SU-DHL-6 (cell line): ENCODE measurements around the gene ABCG8.

Experiments used
- H2AFZ ChIP-seq: fragments of 200-600 bp; sonication (generic); 2 replicates; pipeline ENCODE4 v1.6.1; 2014; ENCODE audit warnings: low read depth, mild to moderate bottlenecking, moderate library complexity, mixed read lengths, antibody characterized with exemption, low read length; ENCODE audit not compliant: severe bottlenecking
- H3F3A ChIP-seq: fragments of 200-600 bp; shearing (Covaris generic); 2 replicates; pipeline ENCODE4 v1.6.0; 2016; ENCODE audit warnings: antibody characterized with exemption, mild to moderate bottlenecking; ENCODE audit not compliant: insufficient read depth
- H3K27ac ChIP-seq: fragments of 200-600 bp; sonication (generic); 2 replicates; pipeline ENCODE4 v1.5.1; 2016; ENCODE audit warnings: low read depth, mild to moderate bottlenecking, low read length, moderate library complexity, mixed read lengths
- H3K27me3 ChIP-seq: fragments of 200-600 bp; sonication (generic), shearing (Covaris generic); 2 replicates; pipeline ENCODE4 v1.6.0; 2014; ENCODE audit warnings: mild to moderate bottlenecking, low read length
- H3K36me3 ChIP-seq: fragments of 200-600 bp; sonication (generic); 2 replicates; pipeline ENCODE4 v1.6.1; 2014; ENCODE audit warnings: mild to moderate bottlenecking, low read length, mixed read lengths
- H3K4me2 ChIP-seq: fragments of 300-600, 200-600 bp; shearing (Covaris generic), sonication (generic); 2 replicates; pipeline ENCODE4 v1.6.0; 2014; ENCODE audit warnings: low read length, low read depth, mild to moderate bottlenecking; ENCODE audit not compliant: poor library complexity, severe bottlenecking
- H3K4me3 ChIP-seq: fragments of 200-600 bp; sonication (generic); 2 replicates; pipeline ENCODE4 v1.5.1; 2014; ENCODE audit warnings: antibody characterized with exemption, low read length, mild to moderate bottlenecking, mixed read lengths; ENCODE audit not compliant: insufficient read depth, poor library complexity, severe bottlenecking
- H3K79me2 ChIP-seq: fragments of 200-600 bp; sonication (generic); 2 replicates; pipeline ENCODE4 v1.6.1; 2014; ENCODE audit warnings: mild to moderate bottlenecking, low read length, moderate library complexity; ENCODE audit not compliant: insufficient read depth
- H3K9ac ChIP-seq: fragments of 200-600 bp; sonication (generic); 2 replicates; pipeline ENCODE4 v1.7.0; 2014; ENCODE audit warnings: mild to moderate bottlenecking, low read length
- H3K9me2 ChIP-seq: fragments of 200-600 bp; sonication (generic); replicated peaks from 2 replicates; pipeline ENCODE4 v1.6.1; 2014; ENCODE audit warnings: low read length; ENCODE audit not compliant: insufficient read depth
- H3K9me3 ChIP-seq: fragments of 200-600 bp; sonication (generic); 2 replicates; pipeline ENCODE4 v1.6.1; 2014; ENCODE audit warnings: low read length, mixed read lengths; ENCODE audit not compliant: insufficient read depth
- H4K20me1 ChIP-seq: fragments of 200-600 bp; sonication (generic); 2 replicates; pipeline ENCODE4 v1.6.1; 2014; ENCODE audit warnings: low read depth, mild to moderate bottlenecking, antibody characterized with exemption, low read length, moderate library complexity, mixed read lengths
- CTCF ChIP-seq: fragments of 200-600 bp; sonication (generic); IDR thresholded peaks from one replicate; pipeline ENCODE4 v1.5.1; 2017; ENCODE audit warnings: antibody characterized with exemption, mild to moderate bottlenecking, low read length, moderate library complexity; ENCODE audit not compliant: insufficient read depth, poor library complexity, severe bottlenecking
- EZH2phosphoT487 ChIP-seq: fragments of 200-600 bp; sonication (generic), shearing (Covaris generic); conservative IDR thresholded peaks from 2 replicates; pipeline ENCODE4 v1.6.1; 2018; ENCODE audit warnings: mild to moderate bottlenecking, antibody characterized with exemption, low read length, moderate library complexity, mixed read lengths

Gene ABCG8

GRCh38 chr2:43824512-43824911 lies 14.3 kb upstream of the ABCG8 start:
- no peak overlapping the region for H2AFZ ChIP-seq
- H3K9me2 ChIP-seq: no peaks in the 10 kb centered on the region
- no peaks in the 10 kb centered on the region for H3K27me3 ChIP-seq
- H4K20me1 ChIP-seq: no peaks in the 10 kb centered on the region
- H3K27ac ChIP-seq: no peak overlapping the region
- TF ChIP-seq EZH2phosphoT487 (no peak), CTCF (no peak)
- H3K9me3 ChIP-seq: no peaks in the 10 kb centered on the region
- H3F3A ChIP-seq: no peaks in the 10 kb centered on the region
- H3K9ac ChIP-seq: no peak overlapping the region
- H3K36me3 ChIP-seq: no peaks in the 10 kb centered on the region
- H3K79me2 ChIP-seq: no peaks in the 10 kb centered on the region
- H3K4me3 ChIP-seq: no peak overlapping the region
- H3K4me2 ChIP-seq: no peak overlapping the region

- Histone ChIP-seq H3K27ac (no peak overlapping the region), H3K79me2 (no peaks in the 10 kb centered on the region), H3K27me3 (no peaks in the 10 kb centered on the region), H3K4me2 (no peak overlapping the region), H3K36me3 (no peaks in the 10 kb centered on the region), H4K20me1 (no peaks in the 10 kb centered on the region), H3K4me3 (no peak overlapping the region), H3K9ac (no peak overlapping the region), H2AFZ (no peak overlapping the region), H3K9me2 (no peaks in the 10 kb centered on the region), H3K9me3 (no peaks in the 10 kb centered on the region), H3F3A (no peaks in the 10 kb centered on the region)
- TF ChIP-seq EZH2phosphoT487 (no peak), CTCF (no peak)
Measured at GRCh38 chr2:43824951-43825493, 13.7 kb upstream of the ABCG8 start.

GRCh38 chr2:43825841-43826240 lies 12.9 kb upstream of the ABCG8 start:
- H3K4me3 ChIP-seq: no peak overlapping the region
- no peaks in the 10 kb centered on the region; the same call in 1 of the 2 replicates for H3K27me3 ChIP-seq
- H3K27ac ChIP-seq: no peak overlapping the region
- no peaks in the 10 kb centered on the region for H3K36me3 ChIP-seq
- no peaks in the 10 kb centered on the region for H4K20me1 ChIP-seq
- H3F3A ChIP-seq: no peaks in the 10 kb centered on the region
- H3K9ac ChIP-seq: no peak overlapping the region
- no peaks in the 10 kb centered on the region for H3K79me2 ChIP-seq
- no peaks in the 10 kb centered on the region for H3K9me3 ChIP-seq
- H2AFZ ChIP-seq: no peak overlapping the region
- no peaks in the 10 kb centered on the region for H3K9me2 ChIP-seq
- no peak for TF ChIP-seq CTCF
- no peak for TF ChIP-seq EZH2phosphoT487
- no peak overlapping the region for H3K4me2 ChIP-seq
